Osteocyte (in vitro differentiated cells): ENCODE results near the gene FBXL14. TPM values are rescaled to one million over a fixed set of nuclear protein-coding genes. Genes with fewer than 3 reads are reported as not detected.

Source experiments
- DNase-seq: peaks from one replicate; pipeline ENCODE4 v3.0.0; 2021; ENCODE audit warnings: mixed read lengths; ENCODE audit not compliant: unreplicated experiment; ENCODE audit errors: extremely low spot score
- H3K27ac Mint-ChIP-seq: one replicate; pipeline ENCODE4 v1.8.0; 2021; ENCODE audit warnings: mild to moderate bottlenecking, mixed read lengths; ENCODE audit not compliant: unreplicated experiment
- H3K27me3 Mint-ChIP-seq: one replicate; pipeline ENCODE4 v1.8.0; 2021; ENCODE audit warnings: mixed read lengths; ENCODE audit not compliant: unreplicated experiment
- H3K36me3 Mint-ChIP-seq: one replicate; pipeline ENCODE4 v1.8.0; 2021; ENCODE audit warnings: mixed read lengths; ENCODE audit not compliant: unreplicated experiment
- H3K4me1 Mint-ChIP-seq: one replicate; pipeline ENCODE4 v1.8.0; 2021; ENCODE audit warnings: mixed read lengths; ENCODE audit not compliant: unreplicated experiment
- H3K4me3 Mint-ChIP-seq: one replicate; pipeline ENCODE4 v1.8.0; 2021; ENCODE audit warnings: mild to moderate bottlenecking, moderate library complexity, mixed read lengths; ENCODE audit not compliant: unreplicated experiment
- H3K9me3 Mint-ChIP-seq: one replicate; pipeline ENCODE4 v1.8.0; 2021; ENCODE audit warnings: mixed read lengths; ENCODE audit not compliant: unreplicated experiment
- total RNA-seq: library from RNA; stranded (reverse); gene quantifications from 2 replicates; pipeline ENCODE4 v1.2.1, GENCODE V29; 2021
- TF ChIP-seq, protein P1 (sequence below): fragments of 200-600 bp; sonication (generic); IDR thresholded peaks from 2 replicates; pipeline ENCODE4 v1.5.0; 2021; ENCODE audit warnings: antibody characterized with exemption, mild to moderate bottlenecking, moderate library complexity

Gene FBXL14
- total RNA-seq, 1 donor from 2014 or later = 9.1 TPM

- no peaks in the 10 kb centered on the region for H3K9me3 Mint-ChIP-seq
- H3K27ac Mint-ChIP-seq = no peak overlapping the region
- DNase-seq = peak; percentile 88
- no peaks in the 10 kb centered on the region for H3K27me3 Mint-ChIP-seq
- peaks cover 19% of the 10 kb centered on the region for H3K36me3 Mint-ChIP-seq
- peaks cover 24% of the 10 kb centered on the region for H3K4me1 Mint-ChIP-seq
- TF ChIP-seq, protein P1, sequence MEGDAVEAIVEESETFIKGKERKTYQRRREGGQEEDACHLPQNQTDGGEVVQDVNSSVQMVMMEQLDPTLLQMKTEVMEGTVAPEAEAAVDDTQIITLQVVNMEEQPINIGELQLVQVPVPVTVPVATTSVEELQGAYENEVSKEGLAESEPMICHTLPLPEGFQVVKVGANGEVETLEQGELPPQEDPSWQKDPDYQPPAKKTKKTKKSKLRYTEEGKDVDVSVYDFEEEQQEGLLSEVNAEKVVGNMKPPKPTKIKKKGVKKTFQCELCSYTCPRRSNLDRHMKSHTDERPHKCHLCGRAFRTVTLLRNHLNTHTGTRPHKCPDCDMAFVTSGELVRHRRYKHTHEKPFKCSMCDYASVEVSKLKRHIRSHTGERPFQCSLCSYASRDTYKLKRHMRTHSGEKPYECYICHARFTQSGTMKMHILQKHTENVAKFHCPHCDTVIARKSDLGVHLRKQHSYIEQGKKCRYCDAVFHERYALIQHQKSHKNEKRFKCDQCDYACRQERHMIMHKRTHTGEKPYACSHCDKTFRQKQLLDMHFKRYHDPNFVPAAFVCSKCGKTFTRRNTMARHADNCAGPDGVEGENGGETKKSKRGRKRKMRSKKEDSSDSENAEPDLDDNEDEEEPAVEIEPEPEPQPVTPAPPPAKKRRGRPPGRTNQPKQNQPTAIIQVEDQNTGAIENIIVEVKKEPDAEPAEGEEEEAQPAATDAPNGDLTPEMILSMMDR = peak; percentile 87
- no peak overlapping the region for H3K4me3 Mint-ChIP-seq
Measured at GRCh38 chr12:1634590-1635191, 40.3 kb upstream of the FBXL14 start.

- H3K36me3 Mint-ChIP-seq = peaks cover 19% of the 10 kb centered on the region
- TF ChIP-seq, protein P1 = no peak
- peaks cover 30% of the 10 kb centered on the region for H3K4me1 Mint-ChIP-seq
- H3K27ac Mint-ChIP-seq = no peak overlapping the region
- H3K9me3 Mint-ChIP-seq = no peaks in the 10 kb centered on the region
- DNase-seq = no peak
- H3K27me3 Mint-ChIP-seq = no peaks in the 10 kb centered on the region
- no peak overlapping the region for H3K4me3 Mint-ChIP-seq
Measured at GRCh38 chr12:1634149-1634548, 39.8 kb upstream of the FBXL14 start.

DNA sequence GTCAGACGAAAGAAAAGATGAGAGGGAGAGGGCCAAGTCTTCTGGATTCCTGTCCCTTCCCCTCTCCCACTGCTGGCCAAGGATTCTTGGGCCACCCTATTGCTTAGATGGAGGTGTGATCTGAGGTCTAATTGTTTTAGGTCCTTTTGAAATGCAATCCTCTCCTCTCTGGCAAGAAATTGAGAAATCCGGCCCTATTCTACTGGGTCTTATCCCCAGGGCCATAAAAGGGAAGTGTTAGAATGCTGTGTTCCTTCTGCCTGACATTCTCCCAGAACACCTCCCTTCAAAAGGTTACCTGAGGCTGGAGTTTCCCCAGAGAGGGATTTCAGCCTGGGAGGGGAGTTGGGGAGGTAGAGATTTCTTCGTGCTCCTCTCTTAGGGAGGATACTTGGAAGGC, 39.1 kb upstream of the FBXL14 start:
- H3K9me3 Mint-ChIP-seq = no peaks in the 10 kb centered on the region
- no peaks in the 10 kb centered on the region for H3K27me3 Mint-ChIP-seq
- H3K36me3 Mint-ChIP-seq = peaks cover 16% of the 10 kb centered on the region
- H3K4me1 Mint-ChIP-seq = peaks cover 35% of the 10 kb centered on the region
- TF ChIP-seq, protein P1 = no peak
- H3K27ac Mint-ChIP-seq = no peak overlapping the region
- no peak for DNase-seq
- no peak overlapping the region for H3K4me3 Mint-ChIP-seq

DNA sequence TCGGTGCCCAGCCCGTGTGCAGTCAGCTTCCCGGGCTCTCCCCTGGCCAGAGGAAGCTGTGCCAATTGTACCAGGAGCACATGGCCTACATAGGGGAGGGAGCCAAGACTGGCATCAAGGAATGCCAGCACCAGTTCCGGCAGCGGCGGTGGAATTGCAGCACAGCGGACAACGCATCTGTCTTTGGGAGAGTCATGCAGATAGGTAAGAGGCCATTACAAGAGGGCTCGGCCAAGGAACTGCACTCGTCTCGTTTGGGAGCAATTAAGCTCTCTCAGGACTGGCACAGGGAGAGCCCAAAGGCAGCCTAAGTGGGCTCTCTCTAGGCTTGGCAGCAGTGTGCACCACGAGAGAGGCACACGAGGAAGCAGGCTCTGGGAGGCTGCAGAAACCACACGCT, 38.3 kb upstream of the FBXL14 start:
- no peak overlapping the region for H3K27ac Mint-ChIP-seq

DNA sequence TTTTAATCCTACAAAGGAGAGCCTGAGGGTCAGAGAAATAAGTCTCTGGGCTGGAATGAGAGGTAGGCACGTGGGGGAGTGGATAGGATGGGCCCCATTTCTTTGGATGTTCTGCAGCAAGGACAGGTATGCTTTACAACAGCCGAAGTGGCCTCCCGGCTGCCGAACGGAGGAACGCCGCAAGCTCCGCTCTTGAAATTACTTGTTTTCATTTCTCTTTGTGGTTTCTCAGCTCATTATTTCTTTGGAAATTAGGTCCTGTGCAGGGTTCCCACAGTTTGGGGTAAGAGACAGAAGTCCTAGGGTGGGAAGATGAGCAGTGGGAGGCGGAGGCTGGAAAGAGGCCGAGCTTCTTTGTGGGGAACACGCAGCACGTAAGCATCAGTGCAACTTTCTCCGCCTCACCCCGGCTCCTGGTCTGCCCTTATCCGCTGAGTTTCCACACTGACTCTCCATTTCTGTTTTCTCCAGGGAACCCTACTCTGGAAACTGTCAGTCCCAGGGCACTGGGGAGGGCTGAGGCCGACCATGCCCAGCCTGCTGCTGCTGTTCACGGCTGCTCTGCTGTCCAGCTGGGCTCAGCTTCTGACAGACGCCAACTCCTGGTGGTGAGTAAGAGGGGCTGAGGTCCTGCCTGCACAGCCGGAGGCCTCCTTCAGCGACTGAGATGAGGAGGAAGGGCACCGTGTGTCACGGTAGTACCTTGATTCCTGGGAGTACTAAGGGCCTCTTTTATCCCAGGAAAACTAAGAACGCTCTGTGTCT, 36.6 kb upstream of the FBXL14 start:
- DNase-seq = peak; percentile 86
- Mint-ChIP-seq H3K36me3 (peaks cover 15% of the 10 kb centered on the region), H3K4me3 (peak overlapping the region; percentile 47), H3K27me3 (no peaks in the 10 kb centered on the region), H3K4me1 (peaks cover 40% of the 10 kb centered on the region), H3K27ac (peak overlapping the region; percentile 74), H3K9me3 (no peaks in the 10 kb centered on the region)
- TF ChIP-seq, protein P1 = peak; percentile 10

More for the DNA sequence above, 38.3 kb upstream of the FBXL14 start:
- Mint-ChIP-seq H3K4me1 (peaks cover 35% of the 10 kb centered on the region), H3K9me3 (no peaks in the 10 kb centered on the region), H3K27me3 (no peaks in the 10 kb centered on the region), H3K36me3 (peaks cover 15% of the 10 kb centered on the region), H3K4me3 (no peak overlapping the region)
- DNase-seq = no peak
- TF ChIP-seq, protein P1 = no peak
